ENCODE data around the gene HTR4.
"Not testable (repeated sequence)": the region's sequence is repeated elsewhere in the genome, so short reads cannot be mapped to it uniquely, and the experiment has no call there.

The HTR4 gene

DNA sequence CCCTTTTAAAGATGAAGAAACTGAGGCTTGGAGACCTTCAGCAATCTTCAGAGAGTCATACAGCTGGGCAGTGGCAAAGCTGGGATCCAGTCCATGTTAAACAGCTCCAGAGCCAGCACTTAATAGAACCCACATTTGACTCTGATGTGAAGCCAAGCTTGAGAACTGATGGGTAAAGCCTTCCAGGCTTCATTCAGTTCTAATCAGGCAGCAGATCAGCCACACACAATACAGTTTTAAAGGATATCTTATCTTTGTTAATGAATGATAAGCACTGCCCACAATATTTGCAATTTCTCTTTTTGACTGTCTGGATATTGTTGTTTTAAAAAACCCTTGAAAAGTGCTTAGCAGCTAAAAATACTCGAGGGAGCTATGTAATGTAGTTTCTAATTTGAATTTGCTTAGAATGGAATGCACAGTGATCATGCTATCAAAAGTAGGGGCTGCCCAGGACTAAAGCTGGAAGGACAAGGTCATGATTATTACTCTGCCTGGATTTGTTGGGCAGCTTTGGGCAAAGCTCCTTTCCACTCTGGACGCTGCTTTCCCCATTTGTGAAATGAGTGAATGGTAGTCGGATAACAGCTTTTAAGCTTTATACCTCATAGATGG lies 31.3 kb upstream of the HTR4 start:
- TF ChIP-seq, protein P1, sequence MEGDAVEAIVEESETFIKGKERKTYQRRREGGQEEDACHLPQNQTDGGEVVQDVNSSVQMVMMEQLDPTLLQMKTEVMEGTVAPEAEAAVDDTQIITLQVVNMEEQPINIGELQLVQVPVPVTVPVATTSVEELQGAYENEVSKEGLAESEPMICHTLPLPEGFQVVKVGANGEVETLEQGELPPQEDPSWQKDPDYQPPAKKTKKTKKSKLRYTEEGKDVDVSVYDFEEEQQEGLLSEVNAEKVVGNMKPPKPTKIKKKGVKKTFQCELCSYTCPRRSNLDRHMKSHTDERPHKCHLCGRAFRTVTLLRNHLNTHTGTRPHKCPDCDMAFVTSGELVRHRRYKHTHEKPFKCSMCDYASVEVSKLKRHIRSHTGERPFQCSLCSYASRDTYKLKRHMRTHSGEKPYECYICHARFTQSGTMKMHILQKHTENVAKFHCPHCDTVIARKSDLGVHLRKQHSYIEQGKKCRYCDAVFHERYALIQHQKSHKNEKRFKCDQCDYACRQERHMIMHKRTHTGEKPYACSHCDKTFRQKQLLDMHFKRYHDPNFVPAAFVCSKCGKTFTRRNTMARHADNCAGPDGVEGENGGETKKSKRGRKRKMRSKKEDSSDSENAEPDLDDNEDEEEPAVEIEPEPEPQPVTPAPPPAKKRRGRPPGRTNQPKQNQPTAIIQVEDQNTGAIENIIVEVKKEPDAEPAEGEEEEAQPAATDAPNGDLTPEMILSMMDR (IDR thresholded peaks at IDR 0.05; ENCODE audit: control extremely low read depth, extremely low read depth, low read depth, missing control alignments): no peak
- ChIA-PET POLR2A (no interaction called here), CTCF (interaction anchor here (0.9 to 1.2 kb wide), 3 partner anchors 8 to 10 kb away, joined by 3 to 5 read pairs (median 3); no protein-coding TSS in a partner anchor)
- no peak for DNase-seq (ENCODE audit: extremely low spot score)

DNA sequence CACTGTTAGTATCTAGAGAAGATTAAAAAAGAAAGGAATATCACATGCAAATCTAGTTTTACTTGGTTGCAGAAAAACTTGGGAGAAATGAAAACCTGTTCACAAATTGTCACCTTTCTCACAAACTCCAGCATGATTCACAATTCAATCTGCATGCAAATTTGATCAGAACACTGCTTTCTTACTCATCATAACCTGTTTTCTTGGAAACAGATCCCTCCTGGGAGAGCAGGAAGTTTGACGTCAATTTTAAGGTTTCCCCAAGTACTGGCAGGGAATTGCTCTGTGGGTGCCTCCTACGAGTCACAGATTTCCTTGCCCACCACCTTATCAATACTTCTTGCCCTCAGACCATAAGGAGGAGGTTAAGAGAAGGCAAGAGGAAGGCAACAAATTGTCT lies 30.2 kb upstream of the HTR4 start:
- TF ChIP-seq, protein P1 (IDR thresholded peaks at IDR 0.05; ENCODE audit: control extremely low read depth, extremely low read depth, low read depth, missing control alignments): no peak
- no peak for DNase-seq (ENCODE audit: extremely low spot score)
- POLR2A ChIA-PET: no interaction called here
- CTCF ChIA-PET: no interaction called here

DNA sequence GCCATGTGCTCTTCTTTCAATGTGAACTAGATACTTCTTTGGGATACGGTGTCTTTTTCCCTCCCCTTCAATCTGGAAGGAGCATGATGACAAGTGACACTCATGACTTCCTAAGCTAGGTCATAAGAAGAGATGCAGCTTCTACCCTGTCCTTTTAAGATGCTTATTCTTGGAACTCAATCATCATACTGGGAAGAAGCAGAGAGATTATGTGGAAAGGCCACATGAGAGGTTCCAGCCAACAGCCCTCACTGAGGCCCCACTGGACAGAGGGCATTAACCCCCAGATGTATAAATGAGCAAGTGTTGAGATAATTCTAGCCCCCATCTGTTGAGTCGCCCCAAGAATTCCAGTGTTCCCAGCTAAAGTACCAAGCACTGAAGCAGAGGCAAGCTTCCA lies 29.3 kb upstream of the HTR4 start:
- TF ChIP-seq, protein P1 (IDR thresholded peaks at IDR 0.05; ENCODE audit: control extremely low read depth, extremely low read depth, low read depth, missing control alignments): no peak
- ChIA-PET POLR2A (no interaction called here), CTCF (interaction anchor here (1.1 kb wide), 1 partner anchor 504 kb away, joined by 3 read pairs; no protein-coding TSS in a partner anchor)
- DNase-seq (ENCODE audit: extremely low spot score): no peak

DNA sequence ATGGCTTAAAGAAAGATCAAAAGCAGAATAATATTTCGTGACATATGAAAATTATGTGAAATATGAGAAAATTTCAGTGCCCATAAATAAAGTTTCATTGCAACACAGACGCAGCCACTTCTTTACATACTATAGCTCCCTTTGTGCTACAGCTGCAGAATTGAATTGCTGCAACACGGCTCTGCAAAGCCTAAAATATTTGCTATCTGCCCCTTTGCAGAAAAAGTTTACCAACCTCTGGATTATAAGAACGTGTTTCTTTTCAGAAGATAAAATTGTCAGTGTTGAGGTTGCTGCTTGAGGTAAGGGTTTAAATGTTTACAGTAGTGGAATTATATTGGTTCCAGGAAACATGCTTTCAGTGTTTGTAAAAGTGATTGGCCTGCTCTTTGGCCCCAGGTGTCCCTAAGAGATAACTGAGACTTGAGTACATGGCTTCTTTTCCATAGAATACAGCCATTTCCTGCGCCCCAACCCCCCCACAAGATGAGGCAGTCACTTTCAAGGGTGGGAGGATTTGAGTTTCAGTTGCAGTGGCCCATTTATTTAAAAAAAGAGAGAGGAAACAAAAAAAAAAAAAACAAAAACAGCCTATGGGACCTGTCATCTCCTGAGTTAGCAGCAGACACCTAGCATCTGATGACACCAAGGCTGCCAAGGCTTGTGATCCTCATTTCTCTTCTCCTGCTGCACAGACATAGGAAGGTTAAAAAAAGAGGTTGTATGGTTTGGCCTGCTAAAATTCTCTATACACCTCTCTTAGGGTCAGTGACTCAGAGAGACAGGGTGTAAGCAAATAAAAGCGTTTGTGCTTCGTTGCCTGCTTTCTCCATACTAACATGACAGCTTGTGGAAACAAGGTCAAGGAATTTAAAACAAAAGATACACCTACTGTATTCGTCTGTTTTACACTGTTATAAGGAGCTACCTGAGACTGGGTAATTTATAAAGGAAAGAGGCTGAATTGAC lies 28.0 kb upstream of the HTR4 start:
- CTCF ChIA-PET: interaction anchor here (0.7 to 1.1 kb wide), 3 partner anchors 10 to 502 kb away, joined by 3 read pairs; no protein-coding TSS in a partner anchor
- POLR2A ChIA-PET: no interaction called here
- no peak for DNase-seq (ENCODE audit: extremely low spot score)
- TF ChIP-seq, protein P1 (IDR thresholded peaks at IDR 0.05; ENCODE audit: control extremely low read depth, extremely low read depth, low read depth, missing control alignments): no peak

DNA sequence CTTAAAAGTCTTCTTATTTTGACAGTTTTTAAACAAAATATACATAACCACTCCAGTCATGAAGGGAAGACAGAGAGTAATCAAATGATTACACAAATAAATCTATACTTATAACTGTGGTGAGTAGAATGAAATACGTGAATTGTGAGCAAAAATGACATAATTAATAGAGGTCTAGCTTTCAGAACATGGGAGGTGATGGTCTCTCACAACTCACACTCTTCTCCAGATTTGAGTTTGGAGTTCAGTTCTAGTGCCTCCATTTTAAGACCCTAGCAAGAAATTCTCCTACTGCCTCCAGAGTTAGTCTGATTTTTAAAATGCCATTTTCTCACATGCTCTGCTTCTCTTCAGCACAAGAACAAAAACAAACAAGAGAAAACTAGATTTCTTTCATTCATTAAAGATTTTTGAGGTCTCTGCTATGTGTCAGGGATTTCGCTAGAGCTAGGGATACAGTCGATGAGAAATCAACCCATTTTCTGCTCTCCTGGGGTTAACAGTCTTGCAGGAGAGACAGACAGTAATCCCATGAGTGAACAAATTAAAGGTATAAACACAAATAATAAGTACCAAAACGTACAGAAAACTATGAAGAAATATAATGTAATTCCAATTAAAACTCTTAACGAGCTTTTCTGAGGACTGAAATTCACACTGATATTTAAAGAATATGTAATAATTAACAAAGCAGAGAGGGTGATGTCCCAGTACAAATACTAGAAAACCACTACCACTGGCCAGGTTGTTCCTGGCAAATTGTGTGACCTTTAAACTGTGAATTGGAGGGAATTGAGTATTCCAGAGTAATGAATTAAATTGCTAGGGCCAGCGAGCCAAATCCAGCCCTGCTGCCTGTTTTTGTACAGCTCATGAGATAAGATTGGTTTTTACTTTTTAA lies 27.1 kb upstream of the HTR4 start:
- TF ChIP-seq, protein P1 (IDR thresholded peaks at IDR 0.05; ENCODE audit: control extremely low read depth, extremely low read depth, low read depth, missing control alignments): no peak
- no peak for DNase-seq (ENCODE audit: extremely low spot score)
- CTCF ChIA-PET: interaction anchor here (1.0 kb wide), 1 partner anchor 50 kb away, joined by 3 read pairs; no protein-coding TSS in a partner anchor

DNA sequence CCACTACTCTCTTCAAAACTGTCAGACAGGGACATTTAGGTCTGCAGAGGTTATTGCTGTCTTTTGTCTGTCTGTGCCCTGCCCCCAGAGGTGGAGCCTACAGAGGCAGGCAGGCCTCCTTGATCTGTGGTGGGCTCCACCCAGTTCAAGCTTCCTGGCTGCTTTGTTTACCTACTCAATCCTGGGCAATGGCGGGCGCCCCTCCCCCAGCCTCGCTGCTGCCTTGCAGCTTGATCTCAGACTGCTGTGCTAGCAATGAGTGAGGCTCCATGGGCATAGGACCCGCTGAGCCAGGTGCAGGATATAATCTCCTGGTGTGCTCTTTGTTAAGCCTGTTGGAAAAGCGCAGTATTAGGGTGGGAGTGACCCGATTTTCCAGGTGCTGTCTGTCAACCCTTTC lies 19.4 kb upstream of the HTR4 start:
- CTCF ChIA-PET; DNase-seq (ENCODE audit: extremely low spot score); POLR2A ChIA-PET: not testable (repeated sequence)

More for the DNA sequence above, 27.1 kb upstream of the HTR4 start:
- POLR2A ChIA-PET: no interaction called here

Data from GM10248 (cell line).